ENCODE measurements around the gene CUX1.

The CUX1 gene

GRCh38 chr7:102271158-102271798, 453.9 kb downstream of the CUX1 start:
- no peak for DNase-seq (ENCODE audit: low read depth in 2 of 2)

- DNase-seq (ENCODE audit: low read depth in 2 of 2): peak; percentile 46 to 54
Observed at GRCh38 chr7:102272075-102272916, 454.9 kb downstream of the CUX1 start.

GRCh38 chr7:102272917-102273748, 455.7 kb downstream of the CUX1 start:
- no peak for DNase-seq (ENCODE audit: low read depth in 2 of 2)

- DNase-seq (ENCODE audit: low read depth in 2 of 2): no peak
Observed at GRCh38 chr7:102273749-102274712, 456.6 kb downstream of the CUX1 start.

- DNase-seq (ENCODE audit: low read depth in 2 of 2): no peak
Observed at GRCh38 chr7:102275123-102275703, 457.8 kb downstream of the CUX1 start.

- no peak for DNase-seq (ENCODE audit: low read depth in 2 of 2)
Observed at GRCh38 chr7:102277901-102278300, 460.5 kb downstream of the CUX1 start.

- DNase-seq (ENCODE audit: low read depth in 2 of 2): peak in 1 of 2 donors; percentile 33
Observed at GRCh38 chr7:102279537-102280400, 462.3 kb downstream of the CUX1 start.

- no peak for DNase-seq (ENCODE audit: low read depth in 2 of 2)
Observed at GRCh38 chr7:102280521-102280920, 463.1 kb downstream of the CUX1 start.

- no peak for DNase-seq (ENCODE audit: low read depth in 2 of 2)
Observed at GRCh38 chr7:102281785-102282184, 464.4 kb downstream of the CUX1 start.

- DNase-seq (ENCODE audit: low read depth in 2 of 2): no peak
Observed at GRCh38 chr7:102282465-102283362, 465.3 kb downstream of the CUX1 start.

GRCh38 chr7:102283477-102284189, 466.2 kb downstream of the CUX1 start:
- DNase-seq (ENCODE audit: low read depth in 2 of 2): no peak

GRCh38 chr7:102284399-102284798, 467.0 kb downstream of the CUX1 start:
- no peak for DNase-seq (ENCODE audit: low read depth in 2 of 2)

GRCh38 chr7:102284891-102285539, 467.6 kb downstream of the CUX1 start:
- no peak for DNase-seq (ENCODE audit: low read depth in 2 of 2)

- no peak for DNase-seq (ENCODE audit: low read depth in 2 of 2)
Observed at GRCh38 chr7:102285540-102286236, 468.3 kb downstream of the CUX1 start.

- no peak for DNase-seq (ENCODE audit: low read depth in 2 of 2)
Observed at GRCh38 chr7:102286237-102287110, 469.0 kb downstream of the CUX1 start, which contains the start of gene SH2B2. Gene SH2B2, plus strand, starts transcription at chr7:102286868. Its CDS starts 13,683 bp downstream, at chr7:102300551.

All from stimulated activated CD8-positive, alpha-beta memory T cell treated with anti-CD3 and anti-CD28 coated beads, Interleukin-2, amount 100 ng/mL, for 1 hour (primary cell).